ENCODE data around the gene RAD51B. TPM values are rescaled to one million over a fixed set of nuclear protein-coding genes. Genes with fewer than 3 reads are reported as not detected.

RAD51B gene
- polyA plus RNA-seq, 1 donor (not counting 4 experiments of a cell fraction or from before 2014, with no cell fraction given), result 13.3 TPM

DNA sequence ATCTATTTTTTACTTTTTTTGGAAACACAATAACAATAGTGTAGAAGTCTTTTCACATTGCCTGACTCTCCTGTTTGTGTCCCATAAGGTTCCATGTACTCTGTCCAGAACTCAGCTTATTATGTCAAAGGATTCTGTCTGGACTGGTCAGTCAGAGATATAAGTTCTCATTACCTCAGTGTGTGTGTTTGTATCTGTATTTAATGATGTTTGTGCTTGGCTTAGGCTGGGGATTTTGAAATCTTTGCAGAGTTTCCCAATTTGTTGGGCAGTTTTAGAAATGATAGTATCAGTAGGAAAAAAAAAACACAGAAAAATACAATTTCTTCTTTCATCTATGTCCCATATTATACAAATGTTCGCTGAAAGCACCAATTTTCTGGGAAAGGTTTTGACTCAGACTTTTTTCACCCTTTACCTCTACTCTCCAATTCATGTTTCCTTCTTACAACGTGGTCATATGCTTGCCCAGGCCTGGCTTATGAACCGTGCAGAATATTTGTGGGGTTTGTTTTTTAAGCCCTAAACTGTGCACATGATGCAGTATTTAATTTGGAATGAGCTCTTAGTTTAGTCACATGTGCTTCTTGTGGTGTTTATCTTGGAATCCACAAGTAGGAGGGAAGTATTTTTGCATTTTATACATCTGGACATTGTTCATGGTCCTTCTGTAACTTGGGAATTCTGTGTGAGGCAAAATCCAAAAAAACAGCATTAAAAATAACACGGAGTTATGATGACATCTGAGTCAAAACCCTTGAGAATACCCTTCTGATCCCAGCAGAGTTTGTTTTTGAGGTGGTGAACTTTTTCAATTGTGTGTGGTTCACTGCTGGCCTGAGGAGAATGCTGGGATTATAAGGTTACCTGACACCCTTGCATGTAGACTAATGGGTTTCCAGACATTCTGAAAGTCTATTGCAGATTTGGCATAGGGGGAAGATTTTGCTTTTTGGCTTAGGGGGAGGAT, 121.2 kb downstream of the RAD51B start:
- Histone ChIP-seq H3K4me3 (ENCODE audit: control insufficient read depth in 2 of 3, extremely low read depth in 1 of 3, insufficient read depth in 2 of 3, low read depth in 1 of 3, low read length in 3 of 3) (no peak overlapping the region), H3K27me3 (ENCODE audit: control insufficient read depth, extremely low read depth, insufficient read depth, low read length) (no peaks in the 10 kb centered on the region), H3K79me2 (ENCODE audit: control insufficient read depth, insufficient read depth, low read length) (no peaks in the 10 kb centered on the region), H3K9me3 (ENCODE audit: control insufficient read depth, low read depth, low read length) (no peaks in the 10 kb centered on the region), H4K20me1 (ENCODE audit: control insufficient read depth, extremely low read depth, insufficient read depth, low read length) (no peaks in the 10 kb centered on the region), H2AFZ (ENCODE audit: control insufficient read depth, low read length) (no peak overlapping the region), H3K9ac (ENCODE audit: control insufficient read depth, extremely low read depth, insufficient read depth, low read length) (no peak overlapping the region), H3K4me2 (ENCODE audit: control insufficient read depth, extremely low read depth, insufficient read depth, low read depth, low read length) (peak overlapping the region; percentile 54), H3K36me3 (ENCODE audit: control insufficient read depth in 2 of 2, extremely low read depth in 1 of 2, insufficient read depth in 2 of 2, low read length in 2 of 2) (no peaks in the 10 kb centered on the region), H3K4me1 (ENCODE audit: control insufficient read depth, extremely low read depth, insufficient read depth, low read length) (peaks cover 23% of the 10 kb centered on the region), H3K9me1 (ENCODE audit: control insufficient read depth, extremely low read depth, insufficient read depth, low read length) (no peaks in the 10 kb centered on the region), H3K27ac (ENCODE audit: control insufficient read depth, insufficient read depth, low read length) (no peak overlapping the region)
- dilution Hi-C loops (cut with MboI; ENCODE audit: extremely low pct_ligation_motif_present, low sequenced_read_pairs), result no loop called here
- DNase-seq (ENCODE audit: low read depth, low spot score) (no peak), FAIRE-seq (peak; percentile 48)
- TF ChIP-seq CTCF (optimal IDR thresholded peaks at IDR 0.05 in 1 of 3, IDR thresholded peaks at IDR 0.05 in 1 of 3, conservative IDR thresholded peaks at IDR 0.05 in 1 of 3; ENCODE audit: extremely low read depth in 1 of 3, insufficient read depth in 2 of 3, low read length in 3 of 3) (no peak), EZH2 (IDR thresholded peaks at IDR 0.05; ENCODE audit: low read length) (no peak)

GRCh38 chr14:67941456-67942018, 122.0 kb downstream of the RAD51B start:
- dilution Hi-C loops (cut with MboI; ENCODE audit: extremely low pct_ligation_motif_present, low sequenced_read_pairs), result no loop called here
- Histone ChIP-seq H3K9me1 (ENCODE audit: control insufficient read depth, extremely low read depth, insufficient read depth, low read length) (no peaks in the 10 kb centered on the region), H3K4me2 (ENCODE audit: control insufficient read depth, extremely low read depth, insufficient read depth, low read depth, low read length) (peak overlapping the region; percentile 54), H2AFZ (ENCODE audit: control insufficient read depth, low read length) (peak overlapping the region; percentile 28), H3K4me1 (ENCODE audit: control insufficient read depth, extremely low read depth, insufficient read depth, low read length) (peaks cover 23% of the 10 kb centered on the region), H3K9me3 (ENCODE audit: control insufficient read depth, low read depth, low read length) (no peaks in the 10 kb centered on the region), H3K79me2 (ENCODE audit: control insufficient read depth, insufficient read depth, low read length) (no peaks in the 10 kb centered on the region), H3K27ac (ENCODE audit: control insufficient read depth, insufficient read depth, low read length) (no peak overlapping the region), H4K20me1 (ENCODE audit: control insufficient read depth, extremely low read depth, insufficient read depth, low read length) (no peaks in the 10 kb centered on the region), H3K9ac (ENCODE audit: control insufficient read depth, extremely low read depth, insufficient read depth, low read length) (peak overlapping the region; percentile 3), H3K4me3 (ENCODE audit: control insufficient read depth in 2 of 3, extremely low read depth in 1 of 3, insufficient read depth in 2 of 3, low read depth in 1 of 3, low read length in 3 of 3) (no peak overlapping the region), H3K36me3 (ENCODE audit: control insufficient read depth in 2 of 2, extremely low read depth in 1 of 2, insufficient read depth in 2 of 2, low read length in 2 of 2) (no peaks in the 10 kb centered on the region), H3K27me3 (ENCODE audit: control insufficient read depth, extremely low read depth, insufficient read depth, low read length) (no peaks in the 10 kb centered on the region)
- FAIRE-seq (peak; percentile 51), DNase-seq (ENCODE audit: low read depth, low spot score) (no peak)
- no peak for TF ChIP-seq EZH2 (IDR thresholded peaks at IDR 0.05; ENCODE audit: low read length)
- TF ChIP-seq CTCF (optimal IDR thresholded peaks at IDR 0.05 in 1 of 3, IDR thresholded peaks at IDR 0.05 in 1 of 3, conservative IDR thresholded peaks at IDR 0.05 in 1 of 3; ENCODE audit: extremely low read depth in 1 of 3, insufficient read depth in 2 of 3, low read length in 3 of 3), result no peak

All from keratinocyte (primary cell).